Activated T-cell treated with anti-CD3 and anti-CD28 coated beads, Interleukin-2, amount 50 U/mL, for 24 hours (primary cell): ENCODE measurements around the gene HELZ2.
"Not testable (repeated sequence)": the region's sequence is repeated elsewhere in the genome, so short reads cannot be mapped to it uniquely, and the experiment has no call there.

ENCODE experiments used
- DNase-seq: peaks from one replicate; pipeline ENCODE4 v3.0.0-alpha.2; 2020
- H3K27ac Mint-ChIP-seq: 2 replicates; pipeline ENCODE4 v1.8.0; 2020; ENCODE audit warnings: mild to moderate bottlenecking, mixed read lengths
- H3K27me3 Mint-ChIP-seq: 2 replicates; pipeline ENCODE4 v1.8.0; 2020; ENCODE audit warnings: mixed read lengths
- H3K36me3 Mint-ChIP-seq: 2 replicates; pipeline ENCODE4 v1.8.0; 2020; ENCODE audit warnings: low read depth, mixed read lengths
- H3K4me1 Mint-ChIP-seq: 2 replicates; pipeline ENCODE4 v1.8.0; 2020; ENCODE audit warnings: low read depth, mixed read lengths
- H3K4me3 Mint-ChIP-seq: 2 replicates; pipeline ENCODE4 v1.8.0; 2020; ENCODE audit warnings: mild to moderate bottlenecking, moderate library complexity, mixed read lengths
- H3K9me3 Mint-ChIP-seq: 2 replicates; pipeline ENCODE4 v1.8.0; 2020; ENCODE audit warnings: mixed read lengths

The HELZ2 gene

GRCh38 chr20:63577317-63577894, 3.4 kb upstream of the HELZ2 start:
- Mint-ChIP-seq H3K27me3 (peaks cover 12% of the 10 kb centered on the region), H3K27ac (no peak overlapping the region), H3K9me3 (no peaks in the 10 kb centered on the region), H3K4me1 (peaks cover 3% of the 10 kb centered on the region), H3K36me3 (no peaks in the 10 kb centered on the region), H3K4me3 (no peak overlapping the region)
- no peak for DNase-seq

DNA sequence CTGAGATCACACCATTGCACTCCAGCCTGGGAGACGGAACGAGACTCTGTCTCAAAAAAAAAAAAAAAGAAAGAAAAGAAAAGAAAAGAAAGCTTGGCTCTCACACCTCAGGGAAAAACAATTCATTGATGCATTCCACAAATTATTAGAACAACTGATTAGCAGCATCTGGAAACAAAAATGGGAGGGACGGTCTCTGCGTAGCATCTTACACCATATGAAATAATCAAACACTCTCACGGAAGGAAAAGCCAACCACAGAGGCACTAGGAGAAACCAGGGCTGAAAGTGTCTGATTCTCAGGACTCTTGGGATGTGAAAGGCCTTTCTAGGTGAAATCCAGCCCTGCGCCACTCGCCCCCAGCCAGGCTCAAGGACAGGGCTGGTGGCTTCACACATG, 2.3 kb upstream of the HELZ2 start:
- Mint-ChIP-seq H3K4me1 (peaks cover 3% of the 10 kb centered on the region), H3K36me3 (no peaks in the 10 kb centered on the region), H3K4me3 (no peak overlapping the region), H3K27me3 (peaks cover 12% of the 10 kb centered on the region), H3K9me3 (no peaks in the 10 kb centered on the region), H3K27ac (no peak overlapping the region)
- no peak for DNase-seq

DNA sequence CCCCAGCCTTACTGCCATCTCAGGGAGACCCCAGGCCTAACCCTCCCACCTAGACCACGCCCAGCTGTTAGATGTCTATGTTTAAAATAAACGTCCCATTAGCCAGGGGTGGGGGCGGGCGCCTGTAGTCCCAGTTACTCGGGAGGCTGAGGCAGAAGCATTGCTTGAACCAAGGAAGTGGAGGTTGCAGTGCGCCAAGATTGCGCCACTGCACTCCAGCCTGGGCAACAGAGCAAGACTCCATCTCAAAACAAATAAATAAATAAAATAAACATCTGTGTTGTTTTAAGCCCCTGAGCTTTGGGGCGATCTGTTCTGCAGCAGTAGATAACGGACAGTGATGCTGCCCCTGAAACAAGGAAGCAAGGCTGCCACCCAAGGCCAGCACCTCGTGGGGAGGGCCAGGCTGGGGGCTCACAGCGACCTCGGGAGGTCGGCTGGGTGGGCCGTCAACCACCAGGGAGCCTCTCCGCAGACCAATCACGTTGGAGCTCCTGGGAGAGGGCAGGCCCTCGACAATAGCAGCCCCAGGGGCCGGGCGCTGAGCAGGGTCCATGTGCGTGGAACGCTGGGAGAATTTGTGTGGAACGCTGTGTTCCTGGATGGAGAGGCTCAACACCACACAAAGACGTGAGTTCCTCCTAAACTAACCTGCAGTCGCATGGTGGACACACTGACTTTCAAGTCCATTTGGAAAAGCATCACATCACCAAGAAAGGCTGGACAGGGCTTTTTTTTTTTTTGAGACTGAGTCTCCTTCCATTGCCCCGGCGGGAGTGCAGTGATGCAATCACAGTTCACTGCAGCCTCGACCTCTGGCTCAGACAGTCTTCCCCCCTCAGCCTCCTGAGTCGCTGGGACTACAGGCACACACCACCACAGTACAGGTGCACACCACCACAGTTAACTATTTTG, 1.0 kb upstream of the HELZ2 start:
- Mint-ChIP-seq H3K27ac (no peak overlapping the region), H3K27me3 (peaks cover 11% of the 10 kb centered on the region), H3K9me3 (no peaks in the 10 kb centered on the region), H3K36me3 (no peaks in the 10 kb centered on the region), H3K4me1 (no peaks in the 10 kb centered on the region), H3K4me3 (no peak overlapping the region)
- DNase-seq, result no peak

- Mint-ChIP-seq H3K4me1 (peaks cover 9% of the 10 kb centered on the region), H3K9me3 (no peaks in the 10 kb centered on the region), H3K36me3 (no peaks in the 10 kb centered on the region), H3K27me3 (peaks cover 9% of the 10 kb centered on the region), H3K4me3 (peak overlapping the region; percentile 69), H3K27ac (peak overlapping the region; percentile 37)
- no peak for DNase-seq
These were observed 350 bp downstream of the HELZ2 start for GRCh38 chr20:63573647-63574131.

DNA sequence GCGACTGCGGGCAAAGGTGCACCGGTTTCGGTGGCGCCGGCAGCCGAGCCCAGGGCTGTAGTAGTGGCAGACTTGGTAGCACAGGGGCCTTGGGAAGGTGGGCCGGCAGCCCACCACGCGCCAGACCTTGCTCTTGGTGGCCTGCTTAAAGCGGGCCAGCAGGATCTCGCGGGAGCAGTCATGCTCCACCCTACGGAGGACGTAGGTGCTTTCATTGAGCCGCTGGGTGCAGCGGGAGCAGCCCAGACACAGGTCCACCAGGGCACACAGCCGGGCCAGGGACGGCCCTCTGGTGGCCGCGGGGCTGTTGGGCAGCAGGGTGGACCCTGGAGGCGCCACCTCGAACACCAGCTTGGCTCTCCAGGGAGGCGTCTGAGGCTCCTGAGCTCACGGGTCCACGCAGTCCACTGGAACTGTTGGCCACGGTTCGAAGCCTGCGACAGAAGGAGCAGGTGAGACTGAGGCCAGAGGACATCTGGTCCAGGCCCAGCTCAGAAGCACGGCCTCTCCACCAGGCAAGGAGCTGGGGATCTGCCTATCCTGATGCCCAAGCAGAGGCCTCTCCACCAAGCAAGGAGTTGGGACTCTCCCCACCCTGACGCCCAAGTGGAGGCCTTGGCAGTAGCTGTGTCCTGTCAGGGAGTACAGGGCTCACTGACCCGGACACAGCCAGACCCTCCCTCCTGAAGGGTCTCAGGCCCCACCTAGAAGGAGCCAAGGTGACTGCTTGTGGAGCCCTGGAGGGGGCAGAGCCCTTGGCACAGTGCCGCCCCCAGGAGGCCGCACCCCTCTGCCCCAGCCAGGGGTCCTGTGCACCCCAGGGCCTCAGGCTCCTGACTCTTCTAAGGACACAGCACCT, 1.0 kb downstream of the HELZ2 start:
- H3K27ac Mint-ChIP-seq, result no peak overlapping the region
- H3K9me3 Mint-ChIP-seq, result no peaks in the 10 kb centered on the region
- no peak for DNase-seq
- H3K27me3 Mint-ChIP-seq, result peaks cover 9% of the 10 kb centered on the region
- no peaks in the 10 kb centered on the region for H3K36me3 Mint-ChIP-seq
- H3K4me1 Mint-ChIP-seq, result peaks cover 16% of the 10 kb centered on the region
- peak overlapping the region; percentile 69 for H3K4me3 Mint-ChIP-seq

- H3K27ac Mint-ChIP-seq, result no peak overlapping the region
- H3K4me1 Mint-ChIP-seq, result peaks cover 24% of the 10 kb centered on the region
- no peak for DNase-seq
- peaks cover 4% of the 10 kb centered on the region for H3K36me3 Mint-ChIP-seq
- no peak overlapping the region for H3K4me3 Mint-ChIP-seq
- no peaks in the 10 kb centered on the region for H3K9me3 Mint-ChIP-seq
- peaks cover 9% of the 10 kb centered on the region for H3K27me3 Mint-ChIP-seq
These were observed 1.8 kb downstream of the HELZ2 start for GRCh38 chr20:63572071-63572787.

- not testable (repeated sequence) for H3K4me3 Mint-ChIP-seq, H3K27me3 Mint-ChIP-seq, H3K9me3 Mint-ChIP-seq, H3K27ac Mint-ChIP-seq, H3K36me3 Mint-ChIP-seq, DNase-seq
- H3K4me1 Mint-ChIP-seq, result peaks cover 25% of the 10 kb centered on the region
These were observed 3.0 kb downstream of the HELZ2 start for GRCh38 chr20:63571087-63571478.

- H3K4me3 Mint-ChIP-seq, result no peak overlapping the region
- H3K27me3 Mint-ChIP-seq, result peaks cover 3% of the 10 kb centered on the region
- H3K36me3 Mint-ChIP-seq, result peaks cover 9% of the 10 kb centered on the region
- H3K9me3 Mint-ChIP-seq, result no peaks in the 10 kb centered on the region
- DNase-seq, result no peak
- H3K27ac Mint-ChIP-seq, result no peak overlapping the region
- H3K4me1 Mint-ChIP-seq, result peaks cover 25% of the 10 kb centered on the region
These were observed 3.6 kb downstream of the HELZ2 start for GRCh38 chr20:63570281-63571086.

GRCh38 chr20:63568986-63569949, 4.8 kb downstream of the HELZ2 start:
- DNase-seq, result no peak
- Mint-ChIP-seq H3K9me3 (no peaks in the 10 kb centered on the region), H3K4me3 (no peak overlapping the region), H3K36me3 (peaks cover 10% of the 10 kb centered on the region), H3K4me1 (peaks cover 25% of the 10 kb centered on the region), H3K27me3 (peaks cover 3% of the 10 kb centered on the region), H3K27ac (no peak overlapping the region)

GRCh38 chr20:63568170-63568981, 5.7 kb downstream of the HELZ2 start:
- Mint-ChIP-seq H3K27me3 (peaks cover 3% of the 10 kb centered on the region), H3K4me3 (peak overlapping the region; percentile 44), H3K36me3 (peaks cover 12% of the 10 kb centered on the region), H3K9me3 (no peaks in the 10 kb centered on the region), H3K27ac (peak overlapping the region; percentile 61), H3K4me1 (peaks cover 25% of the 10 kb centered on the region)
- DNase-seq, result no peak

DNA sequence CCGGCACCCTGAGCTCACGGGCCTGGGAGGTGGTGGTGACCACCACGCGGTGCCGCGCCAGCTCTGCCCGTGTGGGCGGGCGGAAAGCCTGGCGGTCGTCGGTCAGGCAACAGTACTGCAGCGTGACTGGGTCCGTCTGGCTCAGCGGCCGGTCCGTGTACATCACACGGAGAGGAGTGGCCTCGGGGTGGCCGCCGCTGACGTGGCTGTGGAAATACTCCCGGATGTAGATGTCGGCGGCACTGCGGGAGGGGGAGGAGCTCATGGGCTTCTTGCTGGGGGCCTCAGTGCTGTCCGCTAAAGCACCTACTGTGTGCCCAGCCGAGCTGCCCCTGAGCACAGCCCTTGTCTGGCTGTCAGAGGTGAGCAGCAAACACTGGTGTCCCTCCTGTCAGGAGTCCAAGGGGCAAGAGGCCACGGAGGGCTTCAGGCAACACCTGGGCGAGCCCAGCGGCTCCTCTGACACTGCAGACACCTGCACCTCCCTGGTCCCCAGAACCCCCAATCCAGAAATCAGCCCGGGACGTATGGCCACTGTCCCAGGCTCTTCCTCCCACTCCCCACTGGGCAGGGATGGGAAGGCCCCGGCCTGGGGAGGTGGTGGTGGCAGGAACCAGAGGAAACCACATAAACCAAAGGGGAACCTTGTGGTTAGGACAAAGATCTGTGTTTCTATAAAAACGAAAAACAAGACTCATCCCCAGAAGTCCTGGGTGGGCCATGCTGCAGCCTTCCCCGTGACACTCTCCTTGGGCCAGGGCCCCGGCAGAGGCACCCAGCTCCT, 6.5 kb downstream of the HELZ2 start:
- DNase-seq, result peak; percentile 72
- Mint-ChIP-seq H3K4me3 (peak overlapping the region; percentile 44), H3K27ac (peak overlapping the region; percentile 61)

GRCh38 chr20:63567136-63567385, 7.0 kb downstream of the HELZ2 start:
- no peak overlapping the region for H3K4me3 Mint-ChIP-seq

More for the DNA sequence above, 6.5 kb downstream of the HELZ2 start:
- H3K36me3 Mint-ChIP-seq, result peaks cover 12% of the 10 kb centered on the region
- H3K27me3 Mint-ChIP-seq, result peaks cover 3% of the 10 kb centered on the region
- H3K9me3 Mint-ChIP-seq, result no peaks in the 10 kb centered on the region
- peaks cover 25% of the 10 kb centered on the region for H3K4me1 Mint-ChIP-seq

More at GRCh38 chr20:63567136-63567385, 7.0 kb downstream of the HELZ2 start:
- no peak overlapping the region for H3K27ac Mint-ChIP-seq
- H3K36me3 Mint-ChIP-seq, result peaks cover 12% of the 10 kb centered on the region
- H3K4me1 Mint-ChIP-seq, result peaks cover 25% of the 10 kb centered on the region
- no peak for DNase-seq
- peaks cover 3% of the 10 kb centered on the region for H3K27me3 Mint-ChIP-seq
- H3K9me3 Mint-ChIP-seq, result no peaks in the 10 kb centered on the region
